ENCODE data around the gene TBL1XR1. TPM values are rescaled to one million over a fixed set of nuclear protein-coding genes. Genes with fewer than 3 reads are reported as not detected.

TBL1XR1 gene
- total and polyA plus RNA-seq, 2 donors (not counting 3 experiments of a cell fraction or from before 2014, with no cell fraction given): 26.9 to 146 TPM

DNA sequence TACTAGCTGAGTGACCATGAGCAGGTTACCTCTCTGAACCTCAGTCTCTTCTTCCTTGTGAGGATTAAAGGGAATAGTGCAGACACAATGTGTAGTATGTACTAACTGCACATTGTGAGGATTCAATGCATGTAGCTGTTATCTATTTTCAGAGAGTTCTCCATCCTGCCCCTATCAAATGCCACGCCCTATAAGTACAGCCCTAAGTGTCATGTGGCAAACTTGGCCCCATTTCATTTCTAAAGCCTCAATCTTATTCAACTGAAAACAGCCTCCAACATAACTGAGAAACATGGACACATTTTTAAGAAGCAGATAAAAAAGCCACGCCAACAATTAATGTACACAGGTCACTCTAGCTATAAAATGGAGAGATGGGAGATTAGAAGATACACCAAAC lies 220.0 kb downstream of the TBL1XR1 start:
- ChIA-PET CTCF (no interaction called here), POLR2A (no interaction called here)
- FAIRE-seq (no peak), DNase-seq (ENCODE audit: low read depth, low spot score) (no peak)
- intact Hi-C loops (cut with micrococcal nuclease): no loop called here
- Histone ChIP-seq H3K4me2 (ENCODE audit: insufficient read depth, low read length) (no peak overlapping the region), H3K4me1 (ENCODE audit: control insufficient read depth, extremely low read depth, insufficient read depth, low read length) (peaks cover 9% of the 10 kb centered on the region), H3K9me3 (replicated peaks; ENCODE audit: control insufficient read depth, insufficient read depth, low read length) (no peaks in the 10 kb centered on the region), H2AFZ (ENCODE audit: low read depth, low read length) (no peak overlapping the region), H3K27ac (ENCODE audit: insufficient read depth, low read depth, low read length) (no peak overlapping the region), H3K27me3 (ENCODE audit: control insufficient read depth in 2 of 2, insufficient read depth in 2 of 2, low read length in 2 of 2) (no peaks in the 10 kb centered on the region), H3K9me1 (replicated peaks; ENCODE audit: control insufficient read depth, extremely low read depth, insufficient read depth, low read length) (no peaks in the 10 kb centered on the region), H3K79me2 (ENCODE audit: control insufficient read depth, insufficient read depth, low read length) (no peaks in the 10 kb centered on the region), H4K20me1 (replicated peaks; ENCODE audit: control insufficient read depth, extremely low read depth, insufficient read depth, low read length) (no peaks in the 10 kb centered on the region), H3K4me3 (replicated peaks in 1 of 3; ENCODE audit: insufficient read depth in 1 of 3, low read depth in 1 of 3, low read length in 3 of 3) (no peak overlapping the region), H3K36me3 (ENCODE audit: control insufficient read depth in 2 of 2, extremely low read depth in 1 of 2, insufficient read depth in 2 of 2, low read length in 2 of 2) (no peaks in the 10 kb centered on the region), H3K9ac (replicated peaks; ENCODE audit: extremely low read depth, insufficient read depth, low read length) (no peak overlapping the region)
- dilution Hi-C loops (cut with MboI; ENCODE audit: extremely low pct_ligation_motif_present, low sequenced_read_pairs): no loop called here
- TF ChIP-seq, protein P1, sequence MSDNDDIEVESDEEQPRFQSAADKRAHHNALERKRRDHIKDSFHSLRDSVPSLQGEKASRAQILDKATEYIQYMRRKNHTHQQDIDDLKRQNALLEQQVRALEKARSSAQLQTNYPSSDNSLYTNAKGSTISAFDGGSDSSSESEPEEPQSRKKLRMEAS (IDR thresholded peaks at IDR 0.05; ENCODE audit: insufficient read depth, insufficient read length): no peak
- TF ChIP-seq FOS (IDR thresholded peaks at IDR 0.05; ENCODE audit: borderline replicate concordance, insufficient read depth, low read length): no peak
- no peak for TF ChIP-seq EZH2 (IDR thresholded peaks at IDR 0.05; ENCODE audit: borderline replicate concordance, low read depth, low read length, severe bottlenecking)
- no peak for TF ChIP-seq POLR2A (IDR thresholded peaks at IDR 0.05; ENCODE audit: low read depth, low read length)
- TF ChIP-seq, protein P2, sequence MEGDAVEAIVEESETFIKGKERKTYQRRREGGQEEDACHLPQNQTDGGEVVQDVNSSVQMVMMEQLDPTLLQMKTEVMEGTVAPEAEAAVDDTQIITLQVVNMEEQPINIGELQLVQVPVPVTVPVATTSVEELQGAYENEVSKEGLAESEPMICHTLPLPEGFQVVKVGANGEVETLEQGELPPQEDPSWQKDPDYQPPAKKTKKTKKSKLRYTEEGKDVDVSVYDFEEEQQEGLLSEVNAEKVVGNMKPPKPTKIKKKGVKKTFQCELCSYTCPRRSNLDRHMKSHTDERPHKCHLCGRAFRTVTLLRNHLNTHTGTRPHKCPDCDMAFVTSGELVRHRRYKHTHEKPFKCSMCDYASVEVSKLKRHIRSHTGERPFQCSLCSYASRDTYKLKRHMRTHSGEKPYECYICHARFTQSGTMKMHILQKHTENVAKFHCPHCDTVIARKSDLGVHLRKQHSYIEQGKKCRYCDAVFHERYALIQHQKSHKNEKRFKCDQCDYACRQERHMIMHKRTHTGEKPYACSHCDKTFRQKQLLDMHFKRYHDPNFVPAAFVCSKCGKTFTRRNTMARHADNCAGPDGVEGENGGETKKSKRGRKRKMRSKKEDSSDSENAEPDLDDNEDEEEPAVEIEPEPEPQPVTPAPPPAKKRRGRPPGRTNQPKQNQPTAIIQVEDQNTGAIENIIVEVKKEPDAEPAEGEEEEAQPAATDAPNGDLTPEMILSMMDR (IDR thresholded peaks at IDR 0.05; ENCODE audit: extremely low read depth in 1 of 2, insufficient read depth in 1 of 2, low read depth in 1 of 2, low read length in 2 of 2): no peak
- no peak for TF ChIP-seq JUN (IDR thresholded peaks at IDR 0.05; ENCODE audit: borderline replicate concordance, insufficient read depth, insufficient read length, low read depth)
- TF ChIP-seq POLR2AphosphoS5 (IDR thresholded peaks at IDR 0.05; ENCODE audit: insufficient read depth, low read depth, low read length): no peak
- TF ChIP-seq MYC (IDR thresholded peaks at IDR 0.05; ENCODE audit: low read depth, low read length): no peak
- TF ChIP-seq GATA2 (IDR thresholded peaks at IDR 0.05; ENCODE audit: insufficient read depth, insufficient read length, low read depth, low read length): no peak
- no TSS peak for BruUV-seq (replicated peaks)

Data from endothelial cell of umbilical vein (primary cell).